ENCODE measurements around the gene DIO3.

The DIO3 gene

GRCh38 chr14:101540481-101541462 is 20.5 kb upstream of the DIO3 start:
- TF ChIP-seq FOXM1 (IDR thresholded peaks at IDR 0.05; ENCODE audit: borderline replicate concordance, low read depth) = no peak
- no peak for TF ChIP-seq ZBTB7A (IDR thresholded peaks at IDR 0.05; ENCODE audit: low read depth)
- TF ChIP-seq NFIC (IDR thresholded peaks at IDR 0.05) = no peak
- TF ChIP-seq EGR1 (IDR thresholded peaks at IDR 0.05) = no peak
- TF ChIP-seq, protein P1, sequence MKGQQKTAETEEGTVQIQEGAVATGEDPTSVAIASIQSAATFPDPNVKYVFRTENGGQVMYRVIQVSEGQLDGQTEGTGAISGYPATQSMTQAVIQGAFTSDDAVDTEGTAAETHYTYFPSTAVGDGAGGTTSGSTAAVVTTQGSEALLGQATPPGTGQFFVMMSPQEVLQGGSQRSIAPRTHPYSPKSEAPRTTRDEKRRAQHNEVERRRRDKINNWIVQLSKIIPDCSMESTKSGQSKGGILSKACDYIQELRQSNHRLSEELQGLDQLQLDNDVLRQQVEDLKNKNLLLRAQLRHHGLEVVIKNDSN (IDR thresholded peaks at IDR 0.05) = no peak
- no peak for TF ChIP-seq TAF1 (IDR thresholded peaks at IDR 0.05; ENCODE audit: low read depth)
- TF ChIP-seq YY1 (IDR thresholded peaks at IDR 0.05; ENCODE audit: low read depth) = no peak
- TF ChIP-seq CEBPB (IDR thresholded peaks at IDR 0.05) = no peak
- TF ChIP-seq RAD21 (IDR thresholded peaks at IDR 0.05; ENCODE audit: low read depth) = no peak
- TF ChIP-seq, protein P2, sequence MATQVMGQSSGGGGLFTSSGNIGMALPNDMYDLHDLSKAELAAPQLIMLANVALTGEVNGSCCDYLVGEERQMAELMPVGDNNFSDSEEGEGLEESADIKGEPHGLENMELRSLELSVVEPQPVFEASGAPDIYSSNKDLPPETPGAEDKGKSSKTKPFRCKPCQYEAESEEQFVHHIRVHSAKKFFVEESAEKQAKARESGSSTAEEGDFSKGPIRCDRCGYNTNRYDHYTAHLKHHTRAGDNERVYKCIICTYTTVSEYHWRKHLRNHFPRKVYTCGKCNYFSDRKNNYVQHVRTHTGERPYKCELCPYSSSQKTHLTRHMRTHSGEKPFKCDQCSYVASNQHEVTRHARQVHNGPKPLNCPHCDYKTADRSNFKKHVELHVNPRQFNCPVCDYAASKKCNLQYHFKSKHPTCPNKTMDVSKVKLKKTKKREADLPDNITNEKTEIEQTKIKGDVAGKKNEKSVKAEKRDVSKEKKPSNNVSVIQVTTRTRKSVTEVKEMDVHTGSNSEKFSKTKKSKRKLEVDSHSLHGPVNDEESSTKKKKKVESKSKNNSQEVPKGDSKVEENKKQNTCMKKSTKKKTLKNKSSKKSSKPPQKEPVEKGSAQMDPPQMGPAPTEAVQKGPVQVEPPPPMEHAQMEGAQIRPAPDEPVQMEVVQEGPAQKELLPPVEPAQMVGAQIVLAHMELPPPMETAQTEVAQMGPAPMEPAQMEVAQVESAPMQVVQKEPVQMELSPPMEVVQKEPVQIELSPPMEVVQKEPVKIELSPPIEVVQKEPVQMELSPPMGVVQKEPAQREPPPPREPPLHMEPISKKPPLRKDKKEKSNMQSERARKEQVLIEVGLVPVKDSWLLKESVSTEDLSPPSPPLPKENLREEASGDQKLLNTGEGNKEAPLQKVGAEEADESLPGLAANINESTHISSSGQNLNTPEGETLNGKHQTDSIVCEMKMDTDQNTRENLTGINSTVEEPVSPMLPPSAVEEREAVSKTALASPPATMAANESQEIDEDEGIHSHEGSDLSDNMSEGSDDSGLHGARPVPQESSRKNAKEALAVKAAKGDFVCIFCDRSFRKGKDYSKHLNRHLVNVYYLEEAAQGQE (IDR thresholded peaks at IDR 0.05; ENCODE audit: low read depth) = no peak
- TF ChIP-seq MAX (IDR thresholded peaks at IDR 0.05) = no peak

DNA sequence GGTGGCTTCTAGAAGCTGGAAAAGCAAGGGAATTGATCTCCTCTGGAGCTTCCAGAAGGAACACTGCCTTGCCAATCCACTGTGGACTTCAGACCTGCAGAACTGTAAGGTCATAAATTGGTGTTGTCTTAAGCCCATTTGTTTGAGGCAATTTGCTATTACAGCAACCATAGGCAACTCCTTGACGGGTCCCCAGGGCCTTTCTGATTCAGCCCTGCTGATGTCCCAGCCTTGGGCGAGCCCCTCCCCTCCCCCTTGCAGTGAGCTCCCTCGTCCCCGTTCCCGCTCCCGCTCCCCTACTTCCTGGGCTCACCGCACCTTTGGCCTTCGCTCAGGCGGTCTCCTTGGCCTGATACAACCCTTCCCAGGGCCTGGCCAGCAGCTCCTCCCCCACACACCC is 18.9 kb upstream of the DIO3 start:
- TF ChIP-seq RAD21 (IDR thresholded peaks at IDR 0.05; ENCODE audit: low read depth) (no peak), EP300 (IDR thresholded peaks at IDR 0.05; ENCODE audit: borderline replicate concordance) (no peak), NFIC (IDR thresholded peaks at IDR 0.05) (no peak), TEAD4 (IDR thresholded peaks at IDR 0.05) (no peak), CREB1 (IDR thresholded peaks at IDR 0.05; ENCODE audit: low read depth) (no peak), EGR1 (IDR thresholded peaks at IDR 0.05) (no peak), FOXM1 (IDR thresholded peaks at IDR 0.05; ENCODE audit: borderline replicate concordance, low read depth) (no peak)

GRCh38 chr14:101543814-101544213 is 17.5 kb upstream of the DIO3 start:
- TF ChIP-seq, protein P1 (IDR thresholded peaks at IDR 0.05) = no peak
- TF ChIP-seq FOXM1 (IDR thresholded peaks at IDR 0.05; ENCODE audit: borderline replicate concordance, low read depth) (no peak), TCF12 (IDR thresholded peaks at IDR 0.05; ENCODE audit: low read depth) (no peak), EP300 (IDR thresholded peaks at IDR 0.05; ENCODE audit: borderline replicate concordance) (no peak), CEBPB (IDR thresholded peaks at IDR 0.05) (no peak), TEAD4 (IDR thresholded peaks at IDR 0.05) (no peak), TAF1 (IDR thresholded peaks at IDR 0.05; ENCODE audit: low read depth) (no peak), YY1 (IDR thresholded peaks at IDR 0.05; ENCODE audit: low read depth) (no peak), MAX (IDR thresholded peaks at IDR 0.05) (no peak), CREB1 (IDR thresholded peaks at IDR 0.05; ENCODE audit: low read depth) (no peak), ZBTB7A (IDR thresholded peaks at IDR 0.05; ENCODE audit: low read depth) (no peak), RAD21 (IDR thresholded peaks at IDR 0.05; ENCODE audit: low read depth) (no peak), EGR1 (IDR thresholded peaks at IDR 0.05) (no peak), NFIC (IDR thresholded peaks at IDR 0.05) (no peak)
- TF ChIP-seq, protein P2 (IDR thresholded peaks at IDR 0.05; ENCODE audit: low read depth) = no peak

DNA sequence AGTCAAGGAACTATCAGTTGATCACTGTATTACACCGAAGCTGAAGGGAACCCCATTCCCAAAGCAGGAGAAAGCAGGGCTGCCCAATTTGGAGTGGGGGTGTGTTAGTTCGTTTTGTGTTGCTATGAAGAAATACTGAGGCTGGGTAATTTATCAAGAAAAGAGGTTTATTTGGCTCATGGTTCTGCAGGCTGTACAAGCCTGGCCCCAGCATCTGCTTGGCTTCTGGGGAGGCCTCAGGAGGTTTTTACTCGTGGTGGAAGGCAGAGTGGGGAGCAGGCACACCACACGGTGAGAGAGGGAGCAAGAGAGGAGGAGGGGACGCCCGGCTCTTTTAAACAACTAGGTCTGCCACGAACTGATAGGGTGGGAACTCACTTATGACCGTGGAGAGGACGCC is 16.7 kb upstream of the DIO3 start:
- TF ChIP-seq, protein P1 (IDR thresholded peaks at IDR 0.05) = no peak
- TF ChIP-seq CREB1 (IDR thresholded peaks at IDR 0.05; ENCODE audit: low read depth) = no peak
- TF ChIP-seq TCF12 (IDR thresholded peaks at IDR 0.05; ENCODE audit: low read depth) = no peak
- TF ChIP-seq MAX (IDR thresholded peaks at IDR 0.05) = no peak
- no peak for TF ChIP-seq RAD21 (IDR thresholded peaks at IDR 0.05; ENCODE audit: low read depth)

GRCh38 chr14:101546706-101547105 is 14.6 kb upstream of the DIO3 start:
- TF ChIP-seq EP300 (IDR thresholded peaks at IDR 0.05; ENCODE audit: borderline replicate concordance) (no peak), CREB1 (IDR thresholded peaks at IDR 0.05; ENCODE audit: low read depth) (no peak), YY1 (IDR thresholded peaks at IDR 0.05; ENCODE audit: low read depth) (no peak), CEBPB (IDR thresholded peaks at IDR 0.05) (no peak), ZBTB7A (IDR thresholded peaks at IDR 0.05; ENCODE audit: low read depth) (no peak), NFIC (IDR thresholded peaks at IDR 0.05) (no peak), MAX (IDR thresholded peaks at IDR 0.05) (no peak), RAD21 (IDR thresholded peaks at IDR 0.05; ENCODE audit: low read depth) (no peak), FOXM1 (IDR thresholded peaks at IDR 0.05; ENCODE audit: borderline replicate concordance, low read depth) (no peak), TEAD4 (IDR thresholded peaks at IDR 0.05) (no peak), TCF12 (IDR thresholded peaks at IDR 0.05; ENCODE audit: low read depth) (no peak), TAF1 (IDR thresholded peaks at IDR 0.05; ENCODE audit: low read depth) (no peak)
- TF ChIP-seq, protein P2 (IDR thresholded peaks at IDR 0.05; ENCODE audit: low read depth) = no peak
- TF ChIP-seq, protein P1 (IDR thresholded peaks at IDR 0.05) = no peak
